ENCODE measurements around the gene RPL3. TPM values are rescaled to one million over a fixed set of nuclear protein-coding genes. Genes with fewer than 3 reads are reported as not detected.

RPL3 gene
- 2,395 and 3,503 TPM in 2 replicates for total RNA-seq (2012; rRNA removed)

DNA sequence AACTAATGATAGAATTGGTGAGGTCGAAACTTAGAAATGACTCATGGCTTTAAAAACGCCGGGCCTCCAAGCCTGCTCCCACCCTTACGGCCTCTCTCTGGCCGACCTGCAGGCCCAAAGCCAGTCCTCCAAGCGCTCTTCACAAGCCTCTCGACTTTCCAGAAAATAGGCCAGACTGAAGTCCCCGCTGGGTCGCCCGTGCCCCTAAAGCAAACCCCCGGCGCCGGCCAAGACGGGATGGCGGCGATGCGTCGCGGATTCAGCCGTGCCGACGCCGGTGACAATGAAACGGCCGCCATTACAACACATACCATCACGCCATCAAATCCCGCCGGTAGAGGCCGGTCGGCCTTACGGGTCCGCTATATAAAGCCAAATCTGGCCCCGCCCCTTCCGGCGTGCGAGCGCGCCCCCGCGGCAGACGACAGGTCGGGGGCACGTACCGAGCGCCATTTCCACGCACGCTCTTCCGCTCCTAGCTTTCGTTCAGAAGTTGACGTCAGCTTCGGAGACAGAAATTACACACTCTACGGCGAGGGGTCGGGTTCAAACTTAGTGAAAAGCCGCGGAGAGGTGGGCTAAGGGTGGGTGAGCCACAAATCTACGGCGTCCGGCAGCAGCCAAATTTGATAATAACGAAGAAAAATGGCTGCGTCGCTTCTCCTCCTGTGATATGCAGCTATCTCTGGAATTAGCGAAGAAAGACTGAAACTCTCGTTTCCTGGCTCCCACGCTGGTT lies at the start of gene RPL3:
TSS of gene RPL3 (minus strand) at position 340 of the 739 bp plus-strand sequence. CDS start at position 314, 26 bp downstream.
- peak within 1 kb of the TSS; percentile 89 for H3K4me2 ChIP-seq (ENCODE audit: low read length)
- peak within 1 kb of the TSS; percentile 73 for H3K4me3 ChIP-seq (ENCODE audit: low read length)
- peak within 1 kb of the TSS; percentile 99 for H3K9ac ChIP-seq (ENCODE audit: low read depth, low read length)
- peaks cover 19% of the 10 kb centered on the region for H3K4me1 ChIP-seq (ENCODE audit: control insufficient read depth, insufficient read depth, low read length)
- H3K27me3 ChIP-seq (ENCODE audit: control insufficient read depth, insufficient read depth, low read length) = no peaks in the 10 kb centered on the region
- peaks cover 48% of the 10 kb centered on the region for H3K36me3 ChIP-seq (ENCODE audit: insufficient read depth, low read length)
- no peaks in the 10 kb centered on the region for H3K9me3 ChIP-seq (replicated peaks; ENCODE audit: low read length)

DNA sequence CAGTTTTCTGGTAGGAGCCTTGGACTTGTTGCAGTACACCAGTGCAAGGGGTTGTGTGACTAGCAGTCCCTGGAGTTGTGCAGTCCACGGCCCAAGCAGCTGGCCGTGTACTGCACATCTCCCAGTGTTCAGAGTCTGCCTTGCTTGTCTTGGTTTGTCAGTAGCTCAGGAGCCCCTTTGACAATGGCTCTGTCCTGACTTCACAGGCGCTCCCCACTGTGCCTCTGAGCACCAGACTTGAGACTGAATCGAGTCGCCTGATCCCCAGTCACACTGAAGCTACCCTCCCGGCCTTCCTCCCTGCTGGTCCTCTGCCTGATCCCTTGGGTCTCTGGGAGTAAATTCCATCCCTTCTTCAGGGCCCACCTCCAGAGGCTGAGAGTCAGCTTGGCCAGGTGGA lies 49.8 kb upstream of the RPL3 start:
- H3K4me1 ChIP-seq (ENCODE audit: control insufficient read depth, insufficient read depth, low read length) = no peaks in the 10 kb centered on the region
- no peak overlapping the region for H3K4me2 ChIP-seq (ENCODE audit: low read length)
- no peaks in the 10 kb centered on the region for H3K9me3 ChIP-seq (replicated peaks; ENCODE audit: low read length)
- H3K4me3 ChIP-seq (ENCODE audit: low read length) = no peak overlapping the region
- H3K36me3 ChIP-seq (ENCODE audit: insufficient read depth, low read length) = no peaks in the 10 kb centered on the region
- H3K27me3 ChIP-seq (ENCODE audit: control insufficient read depth, insufficient read depth, low read length) = peaks cover 5% of the 10 kb centered on the region
- no peak overlapping the region for H3K9ac ChIP-seq (ENCODE audit: low read depth, low read length)

DNA sequence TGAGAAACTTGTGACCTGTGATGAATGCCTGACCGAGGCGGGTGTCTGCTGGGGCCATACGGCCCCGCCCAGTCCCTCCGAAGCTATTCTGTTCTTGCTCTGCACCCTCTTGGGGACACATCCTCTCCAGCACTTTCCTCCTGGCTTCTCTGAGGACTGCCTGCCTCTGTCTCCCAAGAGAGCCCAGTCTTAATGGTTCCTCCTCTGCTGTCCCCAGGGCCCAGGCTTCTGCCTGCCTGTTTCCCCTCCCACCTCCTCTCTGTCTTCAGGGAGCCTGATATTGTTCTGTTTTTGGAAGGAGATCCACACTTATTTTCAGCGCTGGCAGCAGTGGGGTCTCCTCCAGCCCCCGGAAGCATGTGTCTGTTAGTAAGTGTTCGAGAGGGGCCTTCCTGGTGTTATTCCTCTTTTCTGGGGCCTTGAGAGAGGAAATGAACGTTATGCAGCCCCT lies 49.1 kb upstream of the RPL3 start:
- Histone ChIP-seq H3K4me3 (ENCODE audit: low read length) (no peak overlapping the region), H3K4me2 (ENCODE audit: low read length) (no peak overlapping the region), H3K9me3 (replicated peaks; ENCODE audit: low read length) (no peaks in the 10 kb centered on the region), H3K4me1 (ENCODE audit: control insufficient read depth, insufficient read depth, low read length) (no peaks in the 10 kb centered on the region), H3K27me3 (ENCODE audit: control insufficient read depth, insufficient read depth, low read length) (peaks cover 5% of the 10 kb centered on the region), H3K9ac (ENCODE audit: low read depth, low read length) (no peak overlapping the region), H3K36me3 (ENCODE audit: insufficient read depth, low read length) (no peaks in the 10 kb centered on the region)

DNA sequence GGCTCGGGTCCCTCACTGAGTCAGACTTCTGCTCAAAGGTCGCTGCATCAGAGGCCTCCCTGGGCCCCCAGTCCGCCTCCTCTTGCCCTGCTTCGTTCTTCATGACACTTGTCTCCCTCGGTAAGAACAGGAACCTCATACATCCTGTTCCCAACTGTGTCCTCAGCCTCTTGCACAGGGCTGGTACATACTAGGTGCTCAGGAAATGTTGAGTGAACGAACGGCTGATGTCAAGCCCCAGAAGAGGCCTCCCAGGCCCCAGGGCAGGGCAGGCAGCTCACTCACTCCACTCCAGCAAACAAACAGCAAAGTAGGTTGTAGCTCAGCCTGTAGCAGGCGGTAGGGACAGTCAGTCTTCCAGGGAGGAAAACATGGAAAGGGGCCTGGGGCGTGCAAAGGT lies 47.6 kb upstream of the RPL3 start:
- no peaks in the 10 kb centered on the region for H3K36me3 ChIP-seq (ENCODE audit: insufficient read depth, low read length)
- no peak overlapping the region for H3K4me2 ChIP-seq (ENCODE audit: low read length)
- H3K4me3 ChIP-seq (ENCODE audit: low read length) = no peak overlapping the region
- peaks cover 5% of the 10 kb centered on the region for H3K27me3 ChIP-seq (ENCODE audit: control insufficient read depth, insufficient read depth, low read length)
- H3K9ac ChIP-seq (ENCODE audit: low read depth, low read length) = no peak overlapping the region
- no peaks in the 10 kb centered on the region for H3K9me3 ChIP-seq (replicated peaks; ENCODE audit: low read length)
- H3K4me1 ChIP-seq (ENCODE audit: control insufficient read depth, insufficient read depth, low read length) = no peaks in the 10 kb centered on the region

DNA sequence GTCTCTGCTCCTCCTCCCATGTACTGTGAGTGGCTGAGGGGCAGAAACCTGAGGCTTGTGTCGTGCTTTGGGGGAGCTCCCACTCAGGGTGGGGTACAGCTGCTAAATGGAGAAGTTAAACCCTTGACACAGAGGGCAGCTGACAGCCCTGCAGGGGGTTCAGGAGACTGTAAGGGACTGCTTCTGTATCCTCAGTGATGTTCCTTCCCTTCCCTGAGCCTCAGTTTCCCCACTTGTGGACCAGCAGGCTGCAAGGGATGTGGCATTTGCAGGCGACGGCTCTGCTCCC lies 46.0 kb upstream of the RPL3 start:
- Histone ChIP-seq H3K9ac (ENCODE audit: low read depth, low read length) (no peak overlapping the region), H3K9me3 (replicated peaks; ENCODE audit: low read length) (no peaks in the 10 kb centered on the region), H3K4me2 (ENCODE audit: low read length) (no peak overlapping the region), H3K4me3 (ENCODE audit: low read length) (no peak overlapping the region), H3K36me3 (ENCODE audit: insufficient read depth, low read length) (no peaks in the 10 kb centered on the region), H3K27me3 (ENCODE audit: control insufficient read depth, insufficient read depth, low read length) (peaks cover 5% of the 10 kb centered on the region), H3K4me1 (ENCODE audit: control insufficient read depth, insufficient read depth, low read length) (no peaks in the 10 kb centered on the region)

DNA sequence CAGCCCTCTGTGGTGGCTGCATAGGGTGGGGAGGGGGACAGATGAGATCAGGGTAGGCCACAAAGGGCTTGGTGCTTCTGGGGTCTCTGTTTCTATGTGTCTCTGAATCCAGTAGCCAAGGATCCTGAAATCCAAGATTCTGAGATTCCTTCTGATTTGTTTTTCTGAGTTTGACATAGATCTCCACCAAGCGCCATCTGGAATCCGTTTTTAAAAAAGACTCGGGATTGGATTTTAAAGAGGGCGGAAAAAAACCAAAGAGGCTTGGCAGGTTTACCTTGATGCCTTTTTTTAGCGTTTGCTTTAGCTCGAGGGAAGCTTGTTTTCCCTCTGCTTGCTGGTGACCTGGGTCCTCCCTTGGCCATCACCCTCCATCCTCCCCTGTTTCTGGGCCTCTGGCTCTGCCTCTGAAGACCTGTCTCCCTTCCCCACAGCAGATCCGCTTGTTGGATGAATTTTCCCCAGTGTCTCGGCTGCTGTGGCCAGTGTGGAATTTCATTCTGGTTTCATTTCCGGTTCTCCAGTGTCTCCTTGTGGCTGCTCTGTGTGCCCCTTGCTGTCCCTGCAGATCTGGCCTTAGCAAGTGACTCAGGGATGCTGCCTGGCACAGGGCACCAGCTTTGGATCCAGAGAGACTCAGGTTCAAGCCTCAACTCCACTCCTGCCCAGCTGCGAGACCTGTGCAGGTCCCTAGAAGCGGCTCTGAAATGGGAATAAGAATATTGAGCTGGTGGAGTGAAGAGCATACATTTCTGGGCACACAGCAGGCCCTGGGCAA lies 45.5 kb upstream of the RPL3 start:
- Histone ChIP-seq H3K4me1 (ENCODE audit: control insufficient read depth, insufficient read depth, low read length) (no peaks in the 10 kb centered on the region), H3K4me2 (ENCODE audit: low read length) (no peak overlapping the region), H3K27me3 (ENCODE audit: control insufficient read depth, insufficient read depth, low read length) (peaks cover 6% of the 10 kb centered on the region), H3K9me3 (replicated peaks; ENCODE audit: low read length) (no peaks in the 10 kb centered on the region), H3K9ac (ENCODE audit: low read depth, low read length) (no peak overlapping the region), H3K36me3 (ENCODE audit: insufficient read depth, low read length) (no peaks in the 10 kb centered on the region), H3K4me3 (ENCODE audit: low read length) (no peak overlapping the region)

DNA sequence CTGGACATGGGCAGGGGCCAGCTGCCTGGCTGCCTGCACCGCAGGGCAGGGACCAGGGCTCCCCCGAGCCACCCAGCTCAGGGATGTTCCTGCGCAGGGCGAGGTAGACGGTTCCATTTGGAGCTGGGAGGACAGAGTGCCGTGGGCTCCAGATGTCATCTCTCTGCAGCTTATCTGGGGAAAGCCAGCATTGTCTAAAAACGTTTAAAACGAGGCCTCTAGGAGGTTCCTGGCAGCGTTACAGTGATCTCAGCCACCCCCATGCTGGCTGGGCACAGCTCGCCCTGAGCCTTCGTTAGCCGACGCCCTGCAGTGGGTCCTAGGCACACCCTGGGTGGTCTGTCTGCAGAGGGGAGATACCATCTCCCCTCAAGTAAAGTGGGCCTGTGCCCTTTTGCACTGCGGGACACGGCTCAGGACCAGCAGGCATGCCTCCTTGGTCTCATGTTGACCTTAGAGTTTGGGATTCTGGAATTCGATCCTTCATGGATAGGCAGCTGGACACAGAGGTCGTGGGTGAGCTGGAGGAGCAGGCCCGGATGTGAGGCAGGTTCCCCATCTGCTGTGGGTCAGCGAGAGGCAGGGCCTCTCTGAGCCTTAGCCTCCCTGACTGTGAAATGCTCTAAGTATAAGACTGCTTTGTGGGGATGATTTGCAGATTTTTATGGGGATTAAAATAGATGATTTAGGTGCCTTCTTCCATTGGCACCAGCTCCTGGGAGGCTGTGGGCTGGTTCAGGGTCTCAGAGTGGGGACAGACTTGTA lies 44.5 kb upstream of the RPL3 start:
- Histone ChIP-seq H3K9me3 (replicated peaks; ENCODE audit: low read length) (no peaks in the 10 kb centered on the region), H3K4me3 (ENCODE audit: low read length) (no peak overlapping the region), H3K9ac (ENCODE audit: low read depth, low read length) (no peak overlapping the region), H3K4me1 (ENCODE audit: control insufficient read depth, insufficient read depth, low read length) (no peaks in the 10 kb centered on the region), H3K4me2 (ENCODE audit: low read length) (no peak overlapping the region), H3K27me3 (ENCODE audit: control insufficient read depth, insufficient read depth, low read length) (peaks cover 4% of the 10 kb centered on the region), H3K36me3 (ENCODE audit: insufficient read depth, low read length) (no peaks in the 10 kb centered on the region)

DNA sequence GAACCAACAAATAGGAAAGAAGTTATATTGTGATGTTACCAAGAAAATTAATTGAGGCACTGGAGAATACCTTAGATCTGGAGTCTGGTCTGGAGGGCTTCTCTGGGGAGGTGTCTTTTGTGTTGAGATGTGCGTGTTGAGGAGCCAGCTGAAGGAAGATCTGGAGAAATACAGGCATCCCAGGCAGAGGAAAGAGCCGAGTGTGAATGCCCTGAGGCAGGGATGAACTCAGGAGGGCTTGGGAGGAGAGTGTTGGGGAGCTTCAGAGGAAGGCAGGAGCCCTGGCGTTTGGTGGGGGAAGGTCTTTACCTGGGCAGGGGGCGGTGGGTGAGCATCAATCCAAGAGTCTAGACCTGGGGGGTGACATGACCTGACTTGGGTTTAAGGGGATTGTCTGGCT lies 43.5 kb upstream of the RPL3 start:
- Histone ChIP-seq H3K4me3 (ENCODE audit: low read length) (no peak overlapping the region), H3K4me1 (ENCODE audit: control insufficient read depth, insufficient read depth, low read length) (no peaks in the 10 kb centered on the region), H3K27me3 (ENCODE audit: control insufficient read depth, insufficient read depth, low read length) (peaks cover 4% of the 10 kb centered on the region), H3K9ac (ENCODE audit: low read depth, low read length) (no peak overlapping the region), H3K9me3 (replicated peaks; ENCODE audit: low read length) (no peaks in the 10 kb centered on the region), H3K4me2 (ENCODE audit: low read length) (no peak overlapping the region), H3K36me3 (ENCODE audit: insufficient read depth, low read length) (no peaks in the 10 kb centered on the region)

DNA sequence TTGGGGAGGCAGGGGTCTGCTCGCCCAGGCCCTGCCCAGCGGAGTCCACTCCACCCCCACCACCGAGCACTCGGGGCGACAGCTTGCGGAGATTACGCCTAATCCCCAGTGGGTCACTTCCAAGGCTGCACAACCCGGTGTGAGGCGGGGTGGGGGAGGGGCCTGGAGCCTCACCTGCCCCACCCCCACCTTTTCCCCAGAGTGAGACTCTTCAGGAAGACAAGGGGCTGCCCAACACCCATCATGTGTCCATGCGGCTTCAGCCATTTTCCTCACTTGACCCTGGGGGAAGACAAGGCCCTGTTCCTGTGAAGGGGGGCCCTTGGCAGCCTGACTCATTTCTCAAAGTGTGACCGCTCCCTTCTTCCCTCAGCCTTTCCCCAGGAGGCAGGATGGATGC lies 42.8 kb upstream of the RPL3 start:
- no peak overlapping the region for H3K4me3 ChIP-seq (ENCODE audit: low read length)
- H3K27me3 ChIP-seq (ENCODE audit: control insufficient read depth, insufficient read depth, low read length) = peaks cover 4% of the 10 kb centered on the region
- H3K9ac ChIP-seq (ENCODE audit: low read depth, low read length) = no peak overlapping the region

DNA sequence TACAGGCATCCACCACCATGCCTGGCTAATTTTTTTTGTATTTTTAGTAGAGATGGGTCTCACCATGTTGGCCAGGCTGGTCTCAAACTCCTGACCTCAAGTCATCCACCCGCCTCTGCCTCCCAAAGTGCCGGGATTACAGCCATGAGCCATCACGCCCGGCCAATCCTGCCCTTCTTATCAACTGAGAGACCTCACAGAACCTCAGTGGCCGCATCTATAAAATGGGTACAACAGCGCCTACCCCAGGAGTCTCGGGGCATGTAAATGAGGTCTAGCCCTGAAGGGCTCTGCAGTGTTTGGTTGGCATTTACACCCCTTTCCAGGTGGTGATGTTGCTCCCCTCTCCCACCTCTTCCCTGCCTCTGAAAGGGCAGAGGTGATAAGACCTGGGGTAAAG lies 42.1 kb upstream of the RPL3 start:
- Histone ChIP-seq H3K4me3 (ENCODE audit: low read length) (no peak overlapping the region), H3K4me2 (ENCODE audit: low read length) (no peak overlapping the region), H3K27me3 (ENCODE audit: control insufficient read depth, insufficient read depth, low read length) (peaks cover 4% of the 10 kb centered on the region), H3K9me3 (replicated peaks; ENCODE audit: low read length) (no peaks in the 10 kb centered on the region), H3K9ac (ENCODE audit: low read depth, low read length) (no peak overlapping the region), H3K36me3 (ENCODE audit: insufficient read depth, low read length) (no peaks in the 10 kb centered on the region), H3K4me1 (ENCODE audit: control insufficient read depth, insufficient read depth, low read length) (no peaks in the 10 kb centered on the region)

More for the DNA sequence above, 42.8 kb upstream of the RPL3 start:
- Histone ChIP-seq H3K4me2 (ENCODE audit: low read length) (no peak overlapping the region), H3K4me1 (ENCODE audit: control insufficient read depth, insufficient read depth, low read length) (no peaks in the 10 kb centered on the region), H3K36me3 (ENCODE audit: insufficient read depth, low read length) (no peaks in the 10 kb centered on the region), H3K9me3 (replicated peaks; ENCODE audit: low read length) (no peaks in the 10 kb centered on the region)

DNA sequence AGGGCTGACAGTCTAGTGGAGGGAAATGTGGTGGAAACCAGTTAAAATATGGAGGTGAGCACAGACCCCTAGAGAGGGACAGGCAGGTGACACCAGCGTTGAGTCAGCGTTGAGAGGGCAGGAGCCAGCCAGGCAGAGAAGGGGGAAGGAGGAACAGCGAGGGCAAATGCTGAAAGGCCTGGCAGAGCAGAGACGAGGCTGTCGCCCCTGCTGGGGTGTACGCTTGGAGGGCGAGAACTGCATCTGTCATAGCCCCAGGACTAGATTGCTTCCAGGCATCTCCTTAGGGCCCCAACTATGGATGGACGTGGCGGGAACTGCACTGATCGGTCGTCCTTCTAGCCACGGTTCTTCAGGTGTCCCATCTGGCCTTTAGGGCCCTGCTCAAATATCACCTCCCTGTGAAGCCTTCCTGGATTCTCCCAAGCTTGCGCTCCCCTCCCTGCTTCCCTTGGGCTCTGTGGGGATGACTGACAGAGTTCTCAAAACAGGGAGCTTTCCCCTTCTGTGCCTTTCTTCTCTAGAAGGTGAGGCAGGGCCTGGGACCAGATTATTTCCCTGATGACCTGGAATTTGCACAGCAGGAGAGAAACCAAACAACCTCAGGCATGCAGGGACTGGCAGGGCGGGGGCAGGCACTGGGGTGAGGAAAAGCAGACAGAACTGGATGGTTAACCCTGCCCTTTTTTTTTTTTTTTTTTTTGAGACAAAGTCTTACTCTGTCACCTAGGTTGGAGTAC lies 41.4 kb upstream of the RPL3 start:
- H3K4me2 ChIP-seq (ENCODE audit: low read length) = no peak overlapping the region
- H3K36me3 ChIP-seq (ENCODE audit: insufficient read depth, low read length) = no peaks in the 10 kb centered on the region
- H3K4me3 ChIP-seq (ENCODE audit: low read length) = no peak overlapping the region
- H3K9ac ChIP-seq (ENCODE audit: low read depth, low read length) = no peak overlapping the region
- H3K9me3 ChIP-seq (replicated peaks; ENCODE audit: low read length) = no peaks in the 10 kb centered on the region
- H3K27me3 ChIP-seq (ENCODE audit: control insufficient read depth, insufficient read depth, low read length) = peaks cover 4% of the 10 kb centered on the region
- no peaks in the 10 kb centered on the region for H3K4me1 ChIP-seq (ENCODE audit: control insufficient read depth, insufficient read depth, low read length)

Measured in skeletal muscle satellite cell (primary cell).